Measurements from ENCODE around the gene DNAH3. TPM values are rescaled to one million over a fixed set of nuclear protein-coding genes. Genes with fewer than 3 reads are reported as not detected.

The DNAH3 gene
- total and polyA plus RNA-seq, 2 of the 8 experiments (the other 6 are each of a cell fraction or from before 2014, with no cell fraction given) = 0.57 to 0.71 TPM

DNA sequence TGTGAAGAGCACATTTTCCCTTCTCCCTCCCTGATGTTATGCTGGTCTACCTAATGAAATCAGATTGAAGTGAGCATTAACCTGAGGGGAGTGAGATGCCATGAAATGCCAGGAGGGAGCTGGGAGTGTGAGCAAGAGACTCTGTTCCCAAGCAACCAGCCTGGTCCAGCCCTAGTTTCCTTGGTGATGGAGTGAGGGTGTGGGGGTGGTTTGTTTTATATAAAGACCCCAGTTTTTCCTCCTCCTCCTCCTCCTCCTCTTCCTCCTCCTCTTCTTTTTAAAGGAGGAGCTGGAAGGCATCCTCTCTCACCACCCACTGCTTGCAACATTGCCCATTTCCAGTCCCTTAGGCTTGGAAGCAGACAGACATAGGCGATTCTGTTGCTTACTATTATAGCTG lies 97.1 kb downstream of the DNAH3 start:
- no peak overlapping the region for H3K4me2 ChIP-seq (ENCODE audit: insufficient read depth in 1 of 2, low read depth in 2 of 2, low read length in 2 of 2)
- H3K18ac ChIP-seq (ENCODE audit: extremely low read depth, low read length) = no peak overlapping the region
- H3K27me3 ChIP-seq (replicated peaks in 1 of 4; ENCODE audit: control insufficient read depth in 3 of 4, extremely low read depth in 1 of 4, insufficient read depth in 3 of 4, low read length in 3 of 4) = no peaks in the 10 kb centered on the region
- H4K20me1 ChIP-seq (replicated peaks in 1 of 2; ENCODE audit: control insufficient read depth in 1 of 2, insufficient read depth in 2 of 2, low read length in 2 of 2) = no peaks in the 10 kb centered on the region
- H4K91ac ChIP-seq (replicated peaks; ENCODE audit: insufficient read length, low read length) = no peak overlapping the region
- H2AK5ac ChIP-seq (ENCODE audit: low read depth, low read length) = no peak overlapping the region
- DNase-seq (ENCODE audit: low read depth in 1 of 2, low spot score in 2 of 2) (no peak), FAIRE-seq (no peak)
- H2AFZ ChIP-seq (ENCODE audit: low read length) = 0 out of 2 replicates have a peak overlapping the region, but pooled peaks have one; percentile 32
- H3K23me2 ChIP-seq (ENCODE audit: low read depth, low read length) = no peaks in the 10 kb centered on the region
- no peak overlapping the region for H2BK20ac ChIP-seq (ENCODE audit: low read length)
- no peak overlapping the region for H4K5ac ChIP-seq (ENCODE audit: insufficient read length, low read depth, low read length)
- no peak overlapping the region for H2BK120ac ChIP-seq (replicated peaks; ENCODE audit: low read depth, low read length)
- no peak overlapping the region for H2BK15ac ChIP-seq (ENCODE audit: low read length)
- no peak overlapping the region for H3K56ac ChIP-seq (replicated peaks; ENCODE audit: insufficient read length, low read depth, low read length)
- CTCF ChIA-PET (ENCODE audit: partially characterized antibody) = interaction anchor here (0.7 to 1.2 kb wide), 4 partner anchors 31 to 278 kb away, joined by 3 to 4 read pairs (median 3); no protein-coding TSS in a partner anchor
- POLR2A ChIA-PET (ENCODE audit: partially characterized antibody) = interaction anchor here (0.7 to 0.9 kb wide), 2 partner anchors 12 to 52 kb away, joined by 3 read pairs; no protein-coding TSS in a partner anchor
- H2BK12ac ChIP-seq (ENCODE audit: low read depth, low read length) = no peak overlapping the region
- no peak overlapping the region for H3K23ac ChIP-seq (ENCODE audit: insufficient read length)
- WGBS, 2 experiments (ENCODE audit: extremely low coverage in 1 of 2, insufficient coverage in 1 of 2, insufficient read length in 1 of 2, insufficient replicate concordance in 2 of 2, low coverage in 1 of 2, low lambda C conversion rate in 2 of 2, missing lambda C conversion rate in 1 of 2) = 95% methylated on average over 1 of the region's 1 CpG; no CpG with 5 or more reads in 1 of the 2 experiments
- H3K79me1 ChIP-seq (ENCODE audit: low read depth, low read length) = no peaks in the 10 kb centered on the region
- no peak overlapping the region for H4K8ac ChIP-seq (ENCODE audit: extremely low read depth, insufficient read depth, low read length)
- H3K9me3 ChIP-seq (ENCODE audit: insufficient read depth in 2 of 2, low read depth in 1 of 2, low read length in 1 of 2) = 0 out of 4 replicates have a peak, but pooled peaks cover 0 to 3% of the 10 kb centered on the region in 2 experiments
- TF ChIP-seq TBP (IDR thresholded peaks at IDR 0.05; ENCODE audit: low read depth, low read length) (no peak), SP4 (IDR thresholded peaks at IDR 0.05; ENCODE audit: low read length) (no peak), SUZ12 (IDR thresholded peaks at IDR 0.05; ENCODE audit: low read length) (no peak), SAP30 (IDR thresholded peaks at IDR 0.05; ENCODE audit: insufficient read depth, insufficient replicate concordance, low read length) (no peak), BCL11A (IDR thresholded peaks at IDR 0.05; ENCODE audit: low read depth in 2 of 2, low read length in 2 of 2) (no peak)
- TF ChIP-seq, protein P1, sequence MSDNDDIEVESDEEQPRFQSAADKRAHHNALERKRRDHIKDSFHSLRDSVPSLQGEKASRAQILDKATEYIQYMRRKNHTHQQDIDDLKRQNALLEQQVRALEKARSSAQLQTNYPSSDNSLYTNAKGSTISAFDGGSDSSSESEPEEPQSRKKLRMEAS (IDR thresholded peaks at IDR 0.05) = no peak
- no peaks in the 10 kb centered on the region for H3K4me1 ChIP-seq (replicated peaks in 1 of 4; ENCODE audit: control insufficient read depth in 3 of 4, insufficient read depth in 4 of 4, low read length in 3 of 4)
- no peak overlapping the region for H3K14ac ChIP-seq (ENCODE audit: insufficient read length)
- no peak overlapping the region for H3K27ac ChIP-seq (ENCODE audit: low read depth, low read length)
- H3K4me3 ChIP-seq (ENCODE audit: extremely low read depth in 1 of 4, insufficient read depth in 2 of 4, low read depth in 3 of 4, low read length in 4 of 4) = no peak overlapping the region
- H3K9ac ChIP-seq (replicated peaks in 1 of 4; ENCODE audit: extremely low read depth in 1 of 4, low read depth in 3 of 4, low read length in 3 of 4) = no peak overlapping the region
- H3K36me3 ChIP-seq (ENCODE audit: control insufficient read depth in 2 of 4, insufficient read depth in 4 of 4, low read length in 3 of 4) = no peaks in the 10 kb centered on the region
- no peak overlapping the region for H2BK5ac ChIP-seq (ENCODE audit: low read depth, low read length)
- no peaks in the 10 kb centered on the region for H3K79me2 ChIP-seq (ENCODE audit: control insufficient read depth in 1 of 2, insufficient read depth in 2 of 2, low read length in 2 of 2)
- no peak overlapping the region for H3K4ac ChIP-seq (replicated peaks; ENCODE audit: insufficient read length, low read depth, low read length)

Measured in H1 (cell line).